Endothelial cell of umbilical vein (primary cell): ENCODE measurements around the gene IGSF9. TPM values are rescaled to one million over a fixed set of nuclear protein-coding genes. Genes with fewer than 3 reads are reported as not detected.

Experiments
- BruUV-seq: library from RNA; stranded (reverse); fragments of 400-500 nt; replicated peaks from 2 replicates; lab custom pipeline; 2021; lab: Mats Ljungman, UMichigan
- CTCF ChIA-PET: fragments of 300-600, 350-600 bp; sonication (Branson Sonifier 250); formaldehyde crosslinking; loops from one replicate; lab custom pipeline; 2021; ENCODE audit warnings: antibody characterized with exemption, inconsistent platforms; lab: Charles Lee
- POLR2A ChIA-PET: fragments of 300-600, 350-600 bp; sonication (Branson Sonifier 250); formaldehyde crosslinking; loops from one replicate; lab custom pipeline; 2021; ENCODE audit warnings: antibody characterized with exemption, inconsistent platforms; lab: Charles Lee
- DNase-seq: peaks from one replicate; pipeline ENCODE4 v3.0.0-alpha.2; 2011; ENCODE audit warnings: low read depth, low spot score
- FAIRE-seq: peaks from 2 replicates; lab custom pipeline; 2011; peaks lifted over from hg19 to GRCh38; lab: Jason Lieb, UNC
- H2AFZ ChIP-seq: 2 replicates; pipeline ENCODE4 v1.6.0; 2012; ENCODE audit warnings: low read depth, low read length, control low read depth, inconsistent platforms
- H3K27ac ChIP-seq: 2 replicates; pipeline ENCODE4 v1.5.1; 2011; ENCODE audit warnings: low read depth, mild to moderate bottlenecking, control low read depth, low read length, moderate library complexity; ENCODE audit not compliant: insufficient read depth
- H3K27me3 ChIP-seq, 2 experiments: 2 replicates each; pipeline versions ENCODE4 v1.6.0 to v1.6.1; 2011; ENCODE audit warnings: low read length in 2 of 2, mixed read lengths in 1 of 2; ENCODE audit not compliant: control insufficient read depth in 2 of 2, insufficient read depth in 2 of 2
- H3K36me3 ChIP-seq, 2 experiments: 2 replicates in 1 of 2; 3 replicates in 1 of 2; pipeline ENCODE4 v1.5.1; 2011; ENCODE audit warnings: low read length in 2 of 2, mild to moderate bottlenecking in 1 of 2, moderate library complexity in 1 of 2; ENCODE audit not compliant: control insufficient read depth in 2 of 2, insufficient read depth in 2 of 2; ENCODE audit errors: extremely low read depth in 1 of 2
- H3K4me1 ChIP-seq: 3 replicates; pipeline ENCODE4 v1.5.1; 2011; ENCODE audit warnings: mild to moderate bottlenecking, low read length; ENCODE audit not compliant: control insufficient read depth, insufficient read depth; ENCODE audit errors: extremely low read depth
- H3K4me2 ChIP-seq: 2 replicates; pipeline ENCODE4 v1.6.1; 2011; ENCODE audit warnings: low read length, control low read depth, mixed read lengths; ENCODE audit not compliant: insufficient read depth
- H3K4me3 ChIP-seq, 3 experiments: fragments of 200-600 bp in 1 of 3; sonication (generic), shearing (Covaris generic) in 1 of 3; replicated peaks in 1 of 3; 2 replicates each; pipeline ENCODE4 v1.5.1; 2011 to 2016; ENCODE audit warnings: control low read depth in 3 of 3, low read length in 3 of 3, mild to moderate bottlenecking in 2 of 3, inconsistent platforms in 1 of 3, low read depth in 1 of 3, moderate library complexity in 1 of 3; ENCODE audit not compliant: insufficient read depth in 1 of 3
- H3K79me2 ChIP-seq: 2 replicates; pipeline ENCODE4 v1.6.0; 2012; ENCODE audit warnings: low read length, inconsistent platforms; ENCODE audit not compliant: control insufficient read depth, insufficient read depth
- H3K9ac ChIP-seq: replicated peaks from 2 replicates; pipeline ENCODE3; 2011; ENCODE audit warnings: low read length, control low read depth; ENCODE audit not compliant: insufficient read depth; ENCODE audit errors: extremely low read depth
- H3K9me1 ChIP-seq: replicated peaks from 3 replicates; pipeline ENCODE4 v1.6.0; 2011; ENCODE audit warnings: mild to moderate bottlenecking, low read length; ENCODE audit not compliant: control insufficient read depth, insufficient read depth; ENCODE audit errors: extremely low read depth
- H3K9me3 ChIP-seq: replicated peaks from 2 replicates; pipeline ENCODE4 v1.5.1; 2012; ENCODE audit warnings: low read length, inconsistent platforms; ENCODE audit not compliant: control insufficient read depth, insufficient read depth
- H4K20me1 ChIP-seq: replicated peaks from 2 replicates; pipeline ENCODE3; 2011; ENCODE audit warnings: mild to moderate bottlenecking, low read length; ENCODE audit not compliant: control insufficient read depth, insufficient read depth; ENCODE audit errors: extremely low read depth
- EZH2 ChIP-seq: IDR thresholded peaks from 2 replicates; pipeline ENCODE4 v1.6.1; 2012; ENCODE audit warnings: borderline replicate concordance, low read depth, mild to moderate bottlenecking, moderate library complexity, low read length, inconsistent platforms; ENCODE audit not compliant: severe bottlenecking
- FOS ChIP-seq: IDR thresholded peaks from 2 replicates; pipeline ENCODE4 v1.6.1; 2011; ENCODE audit warnings: mild to moderate bottlenecking, low read length, moderate library complexity, borderline replicate concordance; ENCODE audit not compliant: insufficient read depth
- GATA2 ChIP-seq: IDR thresholded peaks from 2 replicates; pipeline ENCODE4 v1.7.0; 2011; ENCODE audit warnings: low read depth, mild to moderate bottlenecking, moderate library complexity, mixed read lengths, low read length; ENCODE audit not compliant: insufficient read length, insufficient read depth
- JUN ChIP-seq: IDR thresholded peaks from 2 replicates; pipeline ENCODE4 v1.6.1; 2011; ENCODE audit warnings: borderline replicate concordance, low read depth; ENCODE audit not compliant: insufficient read length, insufficient read depth
- MYC ChIP-seq: IDR thresholded peaks from one replicate; pipeline ENCODE4 v1.6.1; 2011; ENCODE audit warnings: mild to moderate bottlenecking, low read depth, low read length
- POLR2AphosphoS5 ChIP-seq: IDR thresholded peaks from 2 replicates; pipeline ENCODE4 v1.6.1; 2012; ENCODE audit warnings: low read depth, mild to moderate bottlenecking, control low read depth, low read length, moderate library complexity; ENCODE audit not compliant: insufficient read depth
- dilution Hi-C: fragments of 300-500 bp; cut with MboI; formaldehyde crosslinking; loops from one replicate; pipeline ENCODE4 v1.15.0; 2019; ENCODE audit warnings: low sequenced_read_pairs; ENCODE audit not compliant: extremely low pct_ligation_motif_present
- intact Hi-C: fragments of 100-400 bp; cut with micrococcal nuclease; formaldehyde crosslinking; loops from one replicate; pipeline ENCODE4 v1.10.0; 2022
- polyA plus RNA-seq, 4 experiments: library from polyadenylated mRNA; depleted of rRNA in 3 of 4; stranded (reverse) in 3 of 4; unstranded in 1 of 4; fragments of >200 nt; gene quantifications; 2 replicates each; pipeline versions ENCODE4 v1.2.1 to v1.2.3, GENCODE V29; 2011 to 2012; ENCODE audit warnings: missing spikeins in 1 of 4
- total RNA-seq: library from RNA; stranded (reverse); gene quantifications from 2 replicates; pipeline ENCODE4 v1.2.3, GENCODE V29; 2021
- TF ChIP-seq, protein P1 (sequence below): IDR thresholded peaks from 2 replicates; pipeline ENCODE4 v1.6.1; 2011; ENCODE audit not compliant: insufficient read depth, insufficient read length
- TF ChIP-seq, protein P2 (sequence below), 2 donors: IDR thresholded peaks; 1 replicate in 1 of 2; 2 replicates in 1 of 2; pipeline ENCODE4 v1.5.1; 2011; ENCODE audit warnings: low read length in 2 of 2, mild to moderate bottlenecking in 2 of 2, moderate library complexity in 2 of 2, control low read depth in 1 of 2, inconsistent platforms in 1 of 2, low read depth in 1 of 2; ENCODE audit not compliant: insufficient read depth in 1 of 2; ENCODE audit errors: extremely low read depth in 1 of 2

Gene IGSF9
- total and polyA plus RNA-seq, 2 donors (not counting 3 experiments of a cell fraction or from before 2014, with no cell fraction given), result 0.15 TPM

DNA sequence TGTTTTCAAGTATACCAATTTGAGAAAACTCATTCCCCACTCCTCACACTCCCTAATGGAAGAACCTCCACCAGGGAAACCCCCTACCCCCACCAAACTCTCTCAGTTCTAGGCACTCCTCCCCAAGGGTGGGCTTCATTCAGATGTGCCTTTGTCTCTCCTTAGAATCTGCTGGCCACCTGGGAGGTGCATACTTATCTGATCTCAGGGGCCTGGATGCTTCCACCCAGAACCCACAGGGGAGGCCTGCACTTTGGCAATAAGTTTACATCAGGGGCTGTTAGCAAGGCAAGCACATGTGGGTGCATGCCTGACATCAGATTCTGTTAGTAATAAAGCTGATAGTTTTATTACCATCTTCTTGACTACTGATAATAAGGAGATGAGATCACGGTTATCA lies 41.1 kb upstream of the IGSF9 start:
- CTCF ChIA-PET, result interaction anchor here (1.2 to 8.6 kb wide), 2 partner anchors 20 to 32 kb away, joined by 3 to 79 read pairs; partner anchors contain the start of gene SLAMF9
- TF ChIP-seq EZH2 (no peak), POLR2AphosphoS5 (no peak), FOS (no peak), MYC (no peak), GATA2 (no peak), JUN (no peak)
- TF ChIP-seq, protein P1, sequence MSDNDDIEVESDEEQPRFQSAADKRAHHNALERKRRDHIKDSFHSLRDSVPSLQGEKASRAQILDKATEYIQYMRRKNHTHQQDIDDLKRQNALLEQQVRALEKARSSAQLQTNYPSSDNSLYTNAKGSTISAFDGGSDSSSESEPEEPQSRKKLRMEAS, result no peak
- TF ChIP-seq, protein P2, sequence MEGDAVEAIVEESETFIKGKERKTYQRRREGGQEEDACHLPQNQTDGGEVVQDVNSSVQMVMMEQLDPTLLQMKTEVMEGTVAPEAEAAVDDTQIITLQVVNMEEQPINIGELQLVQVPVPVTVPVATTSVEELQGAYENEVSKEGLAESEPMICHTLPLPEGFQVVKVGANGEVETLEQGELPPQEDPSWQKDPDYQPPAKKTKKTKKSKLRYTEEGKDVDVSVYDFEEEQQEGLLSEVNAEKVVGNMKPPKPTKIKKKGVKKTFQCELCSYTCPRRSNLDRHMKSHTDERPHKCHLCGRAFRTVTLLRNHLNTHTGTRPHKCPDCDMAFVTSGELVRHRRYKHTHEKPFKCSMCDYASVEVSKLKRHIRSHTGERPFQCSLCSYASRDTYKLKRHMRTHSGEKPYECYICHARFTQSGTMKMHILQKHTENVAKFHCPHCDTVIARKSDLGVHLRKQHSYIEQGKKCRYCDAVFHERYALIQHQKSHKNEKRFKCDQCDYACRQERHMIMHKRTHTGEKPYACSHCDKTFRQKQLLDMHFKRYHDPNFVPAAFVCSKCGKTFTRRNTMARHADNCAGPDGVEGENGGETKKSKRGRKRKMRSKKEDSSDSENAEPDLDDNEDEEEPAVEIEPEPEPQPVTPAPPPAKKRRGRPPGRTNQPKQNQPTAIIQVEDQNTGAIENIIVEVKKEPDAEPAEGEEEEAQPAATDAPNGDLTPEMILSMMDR (IDR thresholded peaks at IDR 0.05; ENCODE audit: extremely low read depth in 1 of 2, insufficient read depth in 1 of 2, low read depth in 1 of 2, low read length in 2 of 2), result no peak
- no peak overlapping the region for H3K4me2 ChIP-seq
- dilution Hi-C loops, result no loop called here
- no peak overlapping the region for H2AFZ ChIP-seq
- no peak for FAIRE-seq
- no peaks in the 10 kb centered on the region for H4K20me1 ChIP-seq
- H3K27ac ChIP-seq, result no peak overlapping the region
- peaks cover 8% of the 10 kb centered on the region in 2 experiments for H3K27me3 ChIP-seq
- no peaks in the 10 kb centered on the region for H3K4me1 ChIP-seq
- H3K36me3 ChIP-seq, result no peaks in the 10 kb centered on the region
- H3K9me1 ChIP-seq, result no peaks in the 10 kb centered on the region
- H3K79me2 ChIP-seq, result no peaks in the 10 kb centered on the region
- BruUV-seq, result no TSS peak
- intact Hi-C loops, result no loop called here
- H3K9me3 ChIP-seq, result no peaks in the 10 kb centered on the region
- H3K9ac ChIP-seq, result no peak overlapping the region
- H3K4me3 ChIP-seq, result no peak overlapping the region
- no peak for DNase-seq
- POLR2A ChIA-PET, result no interaction called here
